D721Med (cell line): ENCODE measurements around the gene GPT2.

Experiments used
- DNase-seq: peaks from one replicate; pipeline ENCODE4 v3.0.0; 2011; ENCODE audit warnings: low spot score; ENCODE audit not compliant: insufficient read length
- FAIRE-seq: peaks from 2 replicates; lab custom pipeline; 2011; peaks lifted over from hg19 to GRCh38; lab: Jason Lieb, UNC
- TF ChIP-seq, protein P1 (sequence below): IDR thresholded peaks from 2 replicates; pipeline ENCODE4 v1.5.1; 2012; ENCODE audit warnings: mild to moderate bottlenecking, control low read depth; ENCODE audit not compliant: insufficient read depth; ENCODE audit errors: missing control alignments

GPT2 gene, protein sequence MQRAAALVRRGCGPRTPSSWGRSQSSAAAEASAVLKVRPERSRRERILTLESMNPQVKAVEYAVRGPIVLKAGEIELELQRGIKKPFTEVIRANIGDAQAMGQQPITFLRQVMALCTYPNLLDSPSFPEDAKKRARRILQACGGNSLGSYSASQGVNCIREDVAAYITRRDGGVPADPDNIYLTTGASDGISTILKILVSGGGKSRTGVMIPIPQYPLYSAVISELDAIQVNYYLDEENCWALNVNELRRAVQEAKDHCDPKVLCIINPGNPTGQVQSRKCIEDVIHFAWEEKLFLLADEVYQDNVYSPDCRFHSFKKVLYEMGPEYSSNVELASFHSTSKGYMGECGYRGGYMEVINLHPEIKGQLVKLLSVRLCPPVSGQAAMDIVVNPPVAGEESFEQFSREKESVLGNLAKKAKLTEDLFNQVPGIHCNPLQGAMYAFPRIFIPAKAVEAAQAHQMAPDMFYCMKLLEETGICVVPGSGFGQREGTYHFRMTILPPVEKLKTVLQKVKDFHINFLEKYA

DNA sequence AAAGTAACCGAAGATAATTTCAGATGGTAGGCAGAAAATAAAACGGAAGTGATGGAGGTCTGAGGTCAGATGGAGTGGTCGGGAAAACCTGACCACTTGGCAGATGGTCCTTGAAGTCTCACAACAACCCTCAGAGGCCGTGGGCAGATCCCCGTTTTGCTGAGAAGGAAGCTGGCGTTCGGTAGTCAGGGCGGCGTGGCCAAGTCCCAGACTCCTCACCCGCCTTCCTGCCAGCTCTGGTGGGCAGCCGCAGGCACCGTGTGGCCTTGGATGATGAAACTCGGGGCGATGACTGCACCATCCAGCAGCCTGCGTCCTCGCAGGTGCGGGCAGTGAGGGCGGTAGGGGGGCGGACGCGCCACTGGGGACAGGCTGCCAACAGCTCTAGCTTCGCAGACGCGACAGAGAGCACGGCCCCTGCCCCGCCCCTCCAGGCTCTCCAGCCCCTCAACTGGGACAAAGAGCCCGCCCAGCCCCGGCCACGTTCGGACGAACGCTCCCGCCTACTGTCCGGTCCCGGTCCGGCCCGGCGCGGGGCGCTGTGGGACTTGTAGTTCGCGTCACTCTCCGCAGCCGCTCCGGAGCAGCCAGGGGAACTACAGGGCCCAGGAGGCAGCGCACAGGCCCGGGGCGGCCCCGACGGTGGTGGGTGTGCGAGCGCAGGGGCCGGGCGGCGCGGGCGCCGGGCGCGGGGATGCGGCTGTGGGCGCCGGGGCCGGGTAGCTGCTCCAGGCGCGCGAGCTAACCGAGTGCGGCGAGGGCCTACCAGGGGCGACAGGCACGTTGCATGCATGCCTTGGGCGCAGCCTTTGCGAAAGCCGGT is at the start of gene GPT2:
GPT2 (plus strand) TSS at position 673 of the 823 bp plus-strand sequence. CDS start 354 bp downstream, outside the sequence.
- TF ChIP-seq, protein P1, sequence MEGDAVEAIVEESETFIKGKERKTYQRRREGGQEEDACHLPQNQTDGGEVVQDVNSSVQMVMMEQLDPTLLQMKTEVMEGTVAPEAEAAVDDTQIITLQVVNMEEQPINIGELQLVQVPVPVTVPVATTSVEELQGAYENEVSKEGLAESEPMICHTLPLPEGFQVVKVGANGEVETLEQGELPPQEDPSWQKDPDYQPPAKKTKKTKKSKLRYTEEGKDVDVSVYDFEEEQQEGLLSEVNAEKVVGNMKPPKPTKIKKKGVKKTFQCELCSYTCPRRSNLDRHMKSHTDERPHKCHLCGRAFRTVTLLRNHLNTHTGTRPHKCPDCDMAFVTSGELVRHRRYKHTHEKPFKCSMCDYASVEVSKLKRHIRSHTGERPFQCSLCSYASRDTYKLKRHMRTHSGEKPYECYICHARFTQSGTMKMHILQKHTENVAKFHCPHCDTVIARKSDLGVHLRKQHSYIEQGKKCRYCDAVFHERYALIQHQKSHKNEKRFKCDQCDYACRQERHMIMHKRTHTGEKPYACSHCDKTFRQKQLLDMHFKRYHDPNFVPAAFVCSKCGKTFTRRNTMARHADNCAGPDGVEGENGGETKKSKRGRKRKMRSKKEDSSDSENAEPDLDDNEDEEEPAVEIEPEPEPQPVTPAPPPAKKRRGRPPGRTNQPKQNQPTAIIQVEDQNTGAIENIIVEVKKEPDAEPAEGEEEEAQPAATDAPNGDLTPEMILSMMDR: no peak
- no peak for FAIRE-seq
- DNase-seq: peak; percentile 43

DNA sequence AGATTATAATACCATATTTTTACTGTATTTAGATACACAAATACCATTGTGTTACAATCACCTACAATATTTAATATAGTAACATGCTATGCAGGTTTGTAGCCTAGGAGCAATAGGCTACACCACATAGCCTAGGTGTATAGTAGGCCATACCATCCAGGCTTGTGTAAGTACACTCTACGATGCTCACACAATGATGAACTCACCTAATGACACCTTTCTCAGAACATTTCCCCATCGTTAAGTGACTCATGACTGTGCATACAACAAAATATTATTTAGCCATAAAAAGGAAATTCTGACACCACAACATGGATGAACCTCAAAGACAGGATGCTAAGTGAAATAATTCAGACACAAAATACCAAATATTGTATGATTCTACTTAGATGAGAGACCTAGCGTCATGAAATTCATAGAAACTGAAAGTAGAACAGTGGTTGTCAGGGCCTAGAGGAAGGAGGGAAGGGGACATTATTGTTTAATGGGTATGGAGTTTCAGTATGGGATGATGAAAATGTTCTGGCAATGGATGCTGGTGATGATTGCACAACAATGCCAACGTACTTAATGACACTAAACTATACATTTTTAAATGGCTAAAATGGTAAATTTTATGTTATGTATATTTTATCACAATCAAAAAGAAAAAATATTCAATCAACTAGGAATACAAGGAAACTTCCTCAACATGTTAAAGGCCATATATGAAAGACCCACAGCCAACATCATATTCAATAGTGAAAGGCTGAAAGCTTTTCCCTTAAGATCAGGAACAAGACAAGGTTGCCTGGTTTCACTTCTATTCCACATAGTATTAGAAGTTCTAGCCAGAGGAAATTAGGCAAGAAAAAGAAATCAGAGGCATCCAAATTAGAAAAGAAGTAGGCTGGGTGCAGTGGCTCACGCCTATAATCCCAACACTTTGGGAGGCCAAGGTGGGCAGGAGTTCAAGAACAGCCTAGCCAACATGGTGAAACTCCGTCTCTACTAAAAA is 47.3 kb upstream of the GPT2 start:
- FAIRE-seq (no peak), DNase-seq (no peak)
- TF ChIP-seq, protein P1: no peak

DNA sequence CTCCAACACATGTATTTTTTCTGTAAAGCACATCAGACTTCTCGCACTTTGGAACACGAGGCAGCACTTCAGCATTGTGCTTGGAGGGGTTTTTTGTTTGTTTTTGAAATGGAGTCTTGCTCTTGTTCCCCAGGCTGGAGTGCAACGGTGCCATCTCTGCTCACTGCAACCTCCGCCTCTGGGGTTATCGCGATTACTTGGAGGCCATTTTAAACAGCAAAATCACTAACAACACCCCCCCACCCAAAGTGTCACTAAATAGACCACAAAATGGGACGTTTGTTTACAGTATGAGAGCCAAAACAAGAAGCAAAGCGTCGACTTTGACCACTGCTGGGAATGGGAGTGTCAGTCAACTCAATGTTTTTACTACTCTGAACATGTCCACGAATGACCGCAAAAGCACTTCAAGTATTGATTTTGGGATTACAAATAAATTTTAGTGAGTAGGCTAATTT is 44.1 kb upstream of the GPT2 start:
- DNase-seq: no peak
- TF ChIP-seq, protein P1: no peak
- no peak for FAIRE-seq

DNA sequence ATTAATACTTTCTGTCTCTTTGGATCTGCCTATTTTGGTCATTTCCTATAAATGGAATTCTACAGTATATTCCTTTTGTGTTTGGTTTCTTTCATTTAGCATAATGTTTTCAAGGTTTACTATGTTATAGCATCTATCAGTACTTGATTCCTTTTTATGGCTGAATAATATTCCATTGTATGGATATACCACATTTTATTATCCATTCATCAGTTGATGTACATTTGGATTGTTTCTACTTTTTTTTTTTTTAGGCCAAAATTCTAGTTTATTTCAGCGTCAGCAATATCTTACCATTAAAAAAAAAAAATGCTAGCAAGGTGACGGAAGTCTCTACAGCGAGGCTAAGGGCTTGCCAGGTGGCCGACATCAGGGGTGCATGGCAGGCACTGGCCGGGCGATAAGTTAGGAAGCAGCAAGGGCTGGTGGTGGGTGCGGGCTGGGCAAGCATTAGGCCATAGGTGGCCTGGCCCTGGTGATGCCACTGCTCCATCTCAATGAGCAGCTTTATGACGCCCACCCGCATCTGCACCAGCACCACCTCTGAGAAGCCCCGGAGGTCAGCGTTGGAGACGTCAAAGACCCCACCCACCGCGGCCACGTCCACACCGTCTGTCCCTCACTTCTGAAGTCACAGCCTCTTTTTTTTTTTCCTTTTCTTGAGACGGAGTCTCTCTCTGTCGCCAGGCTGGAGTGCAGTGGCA is 41.8 kb upstream of the GPT2 start:
- TF ChIP-seq, protein P1: no peak
- DNase-seq (no peak), FAIRE-seq (no peak)

DNA sequence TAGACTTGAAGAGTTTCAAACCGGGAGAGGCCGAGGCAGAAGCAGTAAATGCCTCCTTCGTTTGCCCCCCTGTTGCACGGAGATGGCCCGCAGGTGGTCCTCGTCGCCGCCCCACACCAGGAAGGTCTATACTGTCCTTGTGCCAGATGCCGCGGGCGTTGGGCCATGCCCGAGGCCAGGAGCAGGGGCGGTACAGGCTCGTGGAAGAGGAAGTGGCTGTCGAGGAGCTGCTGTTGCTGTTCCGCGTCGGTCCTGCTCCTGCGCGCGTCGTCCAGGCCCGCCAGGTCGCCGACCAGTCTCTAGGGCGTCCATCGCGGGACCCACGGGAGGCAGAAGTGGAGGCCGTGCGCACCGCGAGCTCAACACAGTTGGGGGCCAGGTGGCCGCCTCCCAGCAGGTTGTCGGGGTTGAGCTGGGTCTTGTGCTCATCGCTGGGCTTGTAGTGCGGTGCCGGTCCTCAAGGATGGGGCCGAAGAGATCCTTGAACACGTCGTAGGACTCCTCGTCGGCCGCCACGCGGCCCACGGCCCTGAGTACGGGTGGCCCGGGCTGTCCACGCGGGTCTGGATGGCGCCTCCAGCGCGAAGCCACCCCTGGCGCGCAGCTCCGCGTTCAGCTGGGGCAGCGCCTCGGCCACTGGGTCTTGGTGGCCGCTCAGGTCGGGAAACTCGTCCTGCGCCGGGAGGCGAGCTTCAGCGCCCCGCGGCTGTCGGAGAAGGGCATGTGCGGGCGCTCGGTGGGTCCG is 40.1 kb upstream of the GPT2 start:
- TF ChIP-seq, protein P1: no peak
- DNase-seq: no peak
- no peak for FAIRE-seq

DNA sequence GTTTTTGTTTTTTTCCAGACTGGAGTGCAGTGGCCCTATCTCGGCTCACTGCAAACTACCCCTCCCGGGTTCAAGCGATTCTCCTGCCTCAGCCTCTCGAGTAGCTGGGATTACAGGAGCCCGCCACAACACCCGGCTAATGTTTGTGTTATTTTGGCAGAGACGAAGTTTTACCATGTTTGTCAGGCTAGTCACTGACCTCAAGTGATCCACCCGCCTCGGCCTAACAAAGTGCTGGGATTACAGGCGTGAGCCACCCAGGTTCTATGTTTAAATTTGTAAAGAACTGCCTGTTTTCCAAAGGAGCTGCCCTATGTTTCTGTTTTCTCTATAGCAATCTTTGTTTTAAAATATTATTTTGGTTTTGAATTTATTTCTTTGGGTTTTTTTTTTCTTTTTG is 39.4 kb upstream of the GPT2 start:
- DNase-seq (no peak), FAIRE-seq (no peak)
- TF ChIP-seq, protein P1: no peak
